GM18909 (cell line): ENCODE data around the gene HCRTR1.
"Not testable (repeated sequence)": the region's sequence is repeated elsewhere in the genome, so short reads cannot be mapped to it uniquely, and the experiment has no call there.

Experiments
- ATAC-seq: cut with Tn5 transposase; IDR thresholded peaks from one replicate; pipeline ENCODE4 v1.9.1; 2021; ENCODE audit warnings: mild to moderate bottlenecking; ENCODE audit not compliant: unreplicated experiment, poor library complexity

The HCRTR1 gene

GRCh38 chr1:31580891-31581603, 36.4 kb upstream of the HCRTR1 start:
- no peak for ATAC-seq

GRCh38 chr1:31581821-31582810, 35.4 kb upstream of the HCRTR1 start:
- ATAC-seq = no peak

DNA sequence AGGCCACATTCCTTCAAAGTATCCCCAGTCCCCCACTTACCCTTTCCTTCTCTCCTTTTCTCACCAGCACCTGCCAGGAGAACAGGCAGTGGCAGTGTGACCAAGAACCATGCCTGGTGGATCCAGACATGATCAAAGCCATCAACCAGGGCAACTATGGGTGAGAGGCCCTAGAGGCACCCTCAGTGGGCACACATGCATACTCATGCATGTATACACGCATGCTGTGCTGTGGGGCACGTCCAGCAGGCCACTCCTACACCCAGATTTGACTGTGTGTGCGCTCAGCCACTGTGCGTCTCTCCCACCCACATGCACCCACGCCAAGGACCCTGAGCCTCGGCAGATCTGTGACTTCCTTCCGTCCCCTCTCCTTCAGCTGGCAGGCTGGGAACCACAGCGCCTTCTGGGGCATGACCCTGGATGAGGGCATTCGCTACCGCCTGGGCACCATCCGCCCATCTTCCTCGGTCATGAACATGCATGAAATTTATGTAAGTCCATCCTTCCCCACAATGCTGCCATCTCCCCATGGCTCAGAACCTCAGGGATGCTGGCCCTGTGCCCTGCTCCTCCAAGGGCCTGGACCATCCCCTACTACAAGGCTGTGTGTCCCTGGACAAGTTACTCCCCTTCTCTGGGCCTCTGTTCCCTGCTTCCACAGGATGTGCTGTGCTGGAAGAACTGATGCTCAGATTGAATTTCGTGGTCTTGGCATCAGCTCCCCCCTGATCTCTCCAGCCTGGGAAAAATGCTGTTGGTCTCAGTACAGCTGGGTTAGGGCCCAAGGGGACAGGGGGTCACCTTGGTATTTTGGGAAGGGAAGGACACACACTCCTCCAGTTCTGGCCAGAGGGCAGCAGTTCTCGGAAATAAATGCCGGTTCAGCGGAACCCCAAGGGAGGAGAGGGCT, 34.2 kb upstream of the HCRTR1 start:
- ATAC-seq = no peak

- ATAC-seq = no peak
These were observed 33.3 kb upstream of the HCRTR1 start for GRCh38 chr1:31583995-31584868.

GRCh38 chr1:31584869-31585735, 32.4 kb upstream of the HCRTR1 start:
- ATAC-seq = no peak

DNA sequence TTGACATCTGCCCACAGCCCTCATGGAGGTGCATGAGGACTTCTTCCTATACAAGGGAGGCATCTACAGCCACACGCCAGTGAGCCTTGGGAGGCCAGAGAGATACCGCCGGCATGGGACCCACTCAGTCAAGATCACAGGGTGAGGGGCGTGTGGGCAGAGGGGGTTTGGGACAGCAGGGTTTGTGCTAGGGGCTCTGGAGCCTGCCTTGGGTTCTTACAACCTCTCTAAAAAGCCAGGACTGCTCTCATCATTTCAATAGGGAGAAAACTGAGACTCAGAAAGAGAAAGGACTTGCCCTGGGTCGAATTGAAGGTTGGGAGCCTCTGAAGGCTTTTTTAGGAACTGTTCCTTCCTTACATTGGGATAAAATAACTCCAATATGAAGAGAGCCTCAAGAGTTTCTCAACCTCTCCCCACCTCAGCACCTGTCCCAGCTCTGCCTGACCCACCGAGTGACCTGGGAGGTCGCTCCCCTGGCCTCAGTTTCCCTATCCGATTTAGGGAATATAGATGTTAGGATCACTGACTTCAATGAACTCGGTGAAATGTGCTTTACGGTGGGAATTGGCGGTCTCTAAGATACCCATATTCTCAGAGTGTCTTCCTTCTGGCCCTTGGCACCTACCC, 31.6 kb upstream of the HCRTR1 start:
- ATAC-seq = no peak

DNA sequence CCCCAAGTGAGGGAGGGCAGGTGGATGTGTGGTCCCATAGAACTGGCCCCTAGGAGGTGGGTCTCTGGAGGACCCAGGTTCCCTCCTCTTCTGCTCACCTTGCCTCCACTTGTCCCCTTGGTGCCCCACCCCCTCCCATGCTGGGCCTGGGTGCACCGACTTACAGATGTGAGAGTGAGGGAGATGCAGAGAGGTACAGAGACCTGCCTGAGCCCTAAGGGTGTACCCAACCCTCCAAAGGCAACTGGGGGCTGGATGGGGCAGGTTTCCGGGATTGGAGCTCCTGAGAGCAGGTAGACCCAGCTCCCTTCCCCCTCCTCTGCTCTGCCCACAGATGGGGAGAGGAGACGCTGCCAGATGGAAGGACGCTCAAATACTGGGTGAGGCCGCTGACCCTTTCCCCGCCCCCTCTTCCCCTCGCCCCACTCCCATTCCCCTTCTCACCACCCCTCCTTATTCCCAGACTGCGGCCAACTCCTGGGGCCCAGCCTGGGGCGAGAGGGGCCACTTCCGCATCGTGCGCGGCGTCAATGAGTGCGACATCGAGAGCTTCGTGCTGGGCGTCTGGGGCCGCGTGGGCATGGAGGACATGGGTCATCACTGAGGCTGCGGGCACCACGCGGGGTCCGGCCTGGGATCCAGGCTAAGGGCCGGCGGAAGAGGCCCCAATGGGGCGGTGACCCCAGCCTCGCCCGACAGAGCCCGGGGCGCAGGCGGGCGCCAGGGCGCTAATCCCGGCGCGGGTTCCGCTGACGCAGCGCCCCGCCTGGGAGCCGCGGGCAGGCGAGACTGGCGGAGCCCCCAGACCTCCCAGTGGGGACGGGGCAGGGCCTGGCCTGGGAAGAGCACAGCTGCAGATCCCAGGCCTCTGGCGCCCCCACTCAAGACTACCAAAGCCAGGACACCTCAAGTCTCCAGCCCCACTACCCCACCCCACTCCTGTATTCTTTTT, 30.8 kb upstream of the HCRTR1 start:
- ATAC-seq = no peak

DNA sequence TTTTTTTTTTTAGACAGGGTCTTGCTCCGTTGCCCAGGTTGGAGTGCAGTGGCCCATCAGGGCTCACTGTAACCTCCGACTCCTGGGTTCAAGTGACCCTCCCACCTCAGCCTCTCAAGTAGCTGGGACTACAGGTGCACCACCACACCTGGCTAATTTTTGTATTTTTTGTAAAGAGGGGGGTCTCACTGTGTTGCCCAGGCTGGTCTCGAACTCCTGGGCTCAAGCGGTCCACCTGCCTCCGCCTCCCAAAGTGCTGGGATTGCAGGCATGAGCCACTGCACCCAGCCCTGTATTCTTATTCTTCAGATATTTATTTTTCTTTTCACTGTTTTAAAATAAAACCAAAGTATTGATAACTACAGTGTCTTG, 30.2 kb upstream of the HCRTR1 start:
- not testable (repeated sequence) for ATAC-seq

DNA sequence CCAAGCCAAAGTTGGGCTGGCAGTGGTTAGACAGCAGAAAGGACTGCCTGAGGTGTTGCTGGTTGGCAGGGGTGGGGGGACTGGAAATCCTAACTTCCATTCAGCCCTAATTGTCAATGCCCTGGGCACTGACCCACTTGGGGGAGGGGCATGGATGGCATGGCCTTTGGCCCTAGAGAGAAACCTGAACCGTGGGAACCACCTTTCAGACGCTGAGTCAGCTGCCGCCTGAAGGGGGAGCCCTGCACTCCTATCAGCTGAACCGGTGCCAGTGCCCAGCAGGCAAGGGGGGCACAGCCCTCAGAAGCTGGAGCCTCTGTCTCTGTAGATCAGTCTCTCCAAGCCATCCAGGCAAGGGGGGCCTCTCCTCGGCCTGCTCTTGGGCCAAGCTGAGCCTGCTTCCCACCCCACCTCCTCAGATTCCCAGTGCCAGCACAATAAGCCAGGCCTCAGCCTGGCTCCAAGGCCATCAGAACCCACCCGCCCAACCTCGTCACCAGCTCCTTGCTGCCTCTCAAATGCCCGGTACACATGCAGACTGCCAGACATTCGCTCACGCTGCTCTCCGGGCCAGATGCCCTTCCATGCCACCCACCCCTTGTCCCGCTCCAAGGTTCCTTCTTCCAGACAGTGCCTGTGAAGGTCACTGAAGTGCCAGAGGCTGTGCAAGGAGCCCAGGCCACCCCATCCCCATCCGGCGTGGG, 29.6 kb upstream of the HCRTR1 start:
- no peak for ATAC-seq

GRCh38 chr1:31588751-31589515, 28.6 kb upstream of the HCRTR1 start:
- ATAC-seq = no peak

DNA sequence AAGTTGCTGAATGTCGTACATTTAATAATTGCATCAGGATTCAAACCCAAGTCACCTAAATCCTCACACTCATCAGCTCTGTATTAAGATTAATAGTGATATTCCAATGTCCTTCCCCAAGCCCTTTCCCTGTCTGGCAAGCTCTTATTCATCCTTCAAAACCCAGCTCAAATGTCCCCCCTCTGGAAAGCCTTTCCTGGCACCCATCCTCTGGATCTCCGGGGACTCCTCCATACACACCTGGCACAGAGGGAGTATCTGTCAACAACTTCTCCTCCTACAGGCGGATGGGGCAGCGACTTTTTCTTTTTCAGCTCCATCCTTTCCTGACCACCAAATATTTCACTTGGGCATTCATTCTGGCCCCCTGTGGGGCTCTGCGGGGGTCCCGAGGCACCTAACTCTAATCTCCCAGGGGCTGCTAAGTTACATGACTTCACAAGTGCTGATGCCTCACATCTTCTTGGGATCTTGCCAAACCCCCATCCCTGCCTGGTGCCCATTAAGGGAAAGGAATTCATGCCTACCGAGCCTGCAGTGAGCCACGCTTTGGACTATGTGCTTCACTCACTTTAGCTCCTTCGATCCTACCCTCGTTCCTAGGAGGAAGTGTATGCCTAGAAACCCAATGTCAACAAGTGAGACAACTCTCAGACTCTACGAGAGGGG, 25.9 kb upstream of the HCRTR1 start:
- no peak for ATAC-seq

DNA sequence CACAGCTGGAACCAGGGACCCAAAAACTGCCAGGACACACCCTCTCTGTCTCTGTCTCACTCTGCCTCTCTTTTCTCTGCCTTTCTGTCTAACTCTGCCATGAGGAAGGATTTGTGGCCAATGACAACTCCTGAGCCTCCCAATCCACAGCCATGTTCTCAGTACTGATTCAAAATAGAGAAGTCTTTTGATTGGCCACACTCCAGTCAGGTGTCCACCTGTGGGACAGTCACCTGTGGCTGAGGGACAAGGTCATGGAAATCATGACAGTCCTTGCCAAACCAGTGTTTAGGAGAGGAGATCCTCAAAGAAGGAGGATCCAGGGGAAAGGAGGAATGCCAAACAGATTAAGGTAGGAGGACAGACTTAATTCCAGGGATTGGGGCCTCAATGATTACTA, 25.4 kb upstream of the HCRTR1 start:
- ATAC-seq = no peak

- no peak for ATAC-seq
These were observed 24.3 kb upstream of the HCRTR1 start for GRCh38 chr1:31593136-31593665.

DNA sequence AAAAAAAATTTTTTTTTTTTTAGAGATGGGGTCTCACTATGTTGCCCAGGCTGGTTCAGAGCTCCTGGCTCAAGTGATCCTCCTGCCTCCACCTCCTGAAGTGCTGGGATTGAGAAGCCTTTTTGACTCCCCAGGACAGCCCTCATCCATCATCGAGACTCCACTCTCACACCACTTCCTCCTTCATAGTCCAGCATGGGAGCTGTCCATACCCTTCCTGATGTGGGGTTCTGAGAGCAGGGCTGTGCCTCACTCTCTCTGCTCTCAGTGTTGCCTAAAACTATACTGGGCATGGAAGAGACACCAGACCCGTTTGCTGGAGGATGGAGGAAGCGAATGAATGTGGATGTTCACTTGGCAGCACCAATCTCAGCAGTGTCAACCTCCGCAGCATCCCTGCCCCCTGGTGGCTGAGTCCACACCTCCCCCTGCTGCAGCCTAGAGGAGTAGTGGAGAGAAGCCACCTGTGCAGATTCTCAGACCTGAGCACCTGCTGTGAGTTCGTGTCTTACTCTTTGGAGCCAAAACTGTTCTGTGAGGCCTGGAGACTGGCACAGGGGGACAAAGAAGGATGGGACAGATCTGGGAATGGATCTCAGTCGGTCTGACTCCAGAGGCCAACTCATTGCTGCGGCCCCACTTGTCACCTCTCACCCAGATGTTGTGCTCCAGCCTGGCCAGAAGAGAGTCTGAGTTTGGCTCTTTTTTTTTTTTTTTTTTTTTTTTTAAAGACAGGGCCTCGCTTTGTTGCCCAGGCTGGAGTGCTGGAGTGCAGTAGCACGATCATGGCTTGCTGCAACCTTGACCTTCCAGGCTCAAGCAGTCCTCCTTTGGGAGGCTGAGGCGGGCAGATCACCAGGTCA, 23.5 kb upstream of the HCRTR1 start:
- ATAC-seq = no peak
